Measurements from ENCODE around the gene PAPPA2.
"Not testable (repeated sequence)": the region's sequence is repeated elsewhere in the genome, so short reads cannot be mapped to it uniquely, and the experiment has no call there.

PAPPA2 gene

GRCh38 chr1:176462674-176463378 lies at the start of gene PAPPA2:
TSS of gene PAPPA2 (plus strand) at chr1:176463175. CDS start at chr1:176556323, 93,148 bp downstream.
- Mint-ChIP-seq H3K4me3 (no peak within 1 kb of the TSS), H3K36me3 (ENCODE audit: low read depth) (no peaks in the 10 kb centered on the region), H3K4me1 (ENCODE audit: low read depth) (no peaks in the 10 kb centered on the region), H3K27me3 (no peaks in the 10 kb centered on the region), H3K27ac (no peak within 1 kb of the TSS), H3K9me3 (peaks cover 22% of the 10 kb centered on the region)
- intact Hi-C loops (cut with micrococcal nuclease) = no loop called here

- intact Hi-C loops (cut with micrococcal nuclease) = no loop called here
- Mint-ChIP-seq H3K4me3 (no peak overlapping the region), H3K27me3 (no peaks in the 10 kb centered on the region), H3K27ac (no peak overlapping the region), H3K9me3 (peaks cover 13% of the 10 kb centered on the region), H3K36me3 (ENCODE audit: low read depth) (no peaks in the 10 kb centered on the region), H3K4me1 (ENCODE audit: low read depth) (no peaks in the 10 kb centered on the region)
These were observed 46.2 kb upstream of the PAPPA2 start for GRCh38 chr1:176416777-176417176.

GRCh38 chr1:176419608-176420007 lies 43.4 kb upstream of the PAPPA2 start:
- H3K4me1 Mint-ChIP-seq (ENCODE audit: low read depth); H3K27ac Mint-ChIP-seq: not testable (repeated sequence)

GRCh38 chr1:176434234-176434633 lies 28.7 kb upstream of the PAPPA2 start:
- Mint-ChIP-seq H3K4me3 (no peak overlapping the region), H3K4me1 (ENCODE audit: low read depth) (no peaks in the 10 kb centered on the region), H3K36me3 (ENCODE audit: low read depth) (no peaks in the 10 kb centered on the region), H3K27me3 (no peaks in the 10 kb centered on the region), H3K27ac (no peak overlapping the region), H3K9me3 (peaks cover 9% of the 10 kb centered on the region)
- intact Hi-C loops (cut with micrococcal nuclease) = no loop called here

More at GRCh38 chr1:176419608-176420007, 43.4 kb upstream of the PAPPA2 start:
- intact Hi-C loops (cut with micrococcal nuclease); H3K27me3 Mint-ChIP-seq; H3K36me3 Mint-ChIP-seq (ENCODE audit: low read depth); H3K4me3 Mint-ChIP-seq: not testable (repeated sequence)
- peaks cover 41% of the 10 kb centered on the region for H3K9me3 Mint-ChIP-seq

GRCh38 chr1:176436251-176436650 lies 26.7 kb upstream of the PAPPA2 start:
- Mint-ChIP-seq H3K36me3 (ENCODE audit: low read depth) (no peaks in the 10 kb centered on the region), H3K4me3 (no peak overlapping the region), H3K27ac (no peak overlapping the region), H3K27me3 (no peaks in the 10 kb centered on the region), H3K9me3 (no peaks in the 10 kb centered on the region), H3K4me1 (ENCODE audit: low read depth) (no peaks in the 10 kb centered on the region)
- intact Hi-C loops (cut with micrococcal nuclease) = no loop called here

GRCh38 chr1:176440176-176440575 lies 22.8 kb upstream of the PAPPA2 start:
- Mint-ChIP-seq H3K27ac (no peak overlapping the region), H3K9me3 (peaks cover 16% of the 10 kb centered on the region), H3K4me1 (ENCODE audit: low read depth) (no peaks in the 10 kb centered on the region), H3K4me3 (no peak overlapping the region), H3K36me3 (ENCODE audit: low read depth) (no peaks in the 10 kb centered on the region), H3K27me3 (no peaks in the 10 kb centered on the region)
- intact Hi-C loops (cut with micrococcal nuclease) = no loop called here

- no peak overlapping the region for H3K4me3 Mint-ChIP-seq
- no peaks in the 10 kb centered on the region for H3K36me3 Mint-ChIP-seq (ENCODE audit: low read depth)
- H3K27me3 Mint-ChIP-seq = no peaks in the 10 kb centered on the region
- intact Hi-C loops (cut with micrococcal nuclease) = no loop called here
- H3K4me1 Mint-ChIP-seq (ENCODE audit: low read depth) = no peaks in the 10 kb centered on the region
- peaks cover 16% of the 10 kb centered on the region for H3K9me3 Mint-ChIP-seq
- H3K27ac Mint-ChIP-seq = no peak overlapping the region
These were observed 18.7 kb upstream of the PAPPA2 start for GRCh38 chr1:176444286-176444685.

- no peaks in the 10 kb centered on the region for H3K27me3 Mint-ChIP-seq
- H3K9me3 Mint-ChIP-seq = peaks cover 16% of the 10 kb centered on the region
- H3K27ac Mint-ChIP-seq = no peak overlapping the region
- H3K4me1 Mint-ChIP-seq (ENCODE audit: low read depth) = no peaks in the 10 kb centered on the region
- intact Hi-C loops (cut with micrococcal nuclease) = no loop called here
- no peaks in the 10 kb centered on the region for H3K36me3 Mint-ChIP-seq (ENCODE audit: low read depth)
- no peak overlapping the region for H3K4me3 Mint-ChIP-seq
These were observed 17.6 kb upstream of the PAPPA2 start for GRCh38 chr1:176445402-176445801.

- intact Hi-C loops (cut with micrococcal nuclease) = no loop called here
- no peaks in the 10 kb centered on the region for H3K4me1 Mint-ChIP-seq (ENCODE audit: low read depth)
- no peaks in the 10 kb centered on the region for H3K27me3 Mint-ChIP-seq
- H3K27ac Mint-ChIP-seq = no peak overlapping the region
- no peak overlapping the region for H3K4me3 Mint-ChIP-seq
- H3K36me3 Mint-ChIP-seq (ENCODE audit: low read depth) = no peaks in the 10 kb centered on the region
- peaks cover 27% of the 10 kb centered on the region for H3K9me3 Mint-ChIP-seq
These were observed 14.6 kb upstream of the PAPPA2 start for GRCh38 chr1:176448340-176448739.

GRCh38 chr1:176450526-176450925 lies 12.4 kb upstream of the PAPPA2 start:
- Mint-ChIP-seq H3K36me3 (ENCODE audit: low read depth) (no peaks in the 10 kb centered on the region), H3K27ac (no peak overlapping the region), H3K9me3 (peaks cover 23% of the 10 kb centered on the region), H3K27me3 (no peaks in the 10 kb centered on the region), H3K4me3 (no peak overlapping the region), H3K4me1 (ENCODE audit: low read depth) (no peaks in the 10 kb centered on the region)
- intact Hi-C loops (cut with micrococcal nuclease) = no loop called here

GRCh38 chr1:176451741-176452140 lies 11.2 kb upstream of the PAPPA2 start:
- H3K27me3 Mint-ChIP-seq; H3K4me1 Mint-ChIP-seq (ENCODE audit: low read depth); H3K4me3 Mint-ChIP-seq; H3K36me3 Mint-ChIP-seq (ENCODE audit: low read depth); H3K27ac Mint-ChIP-seq; intact Hi-C loops (cut with micrococcal nuclease): not testable (repeated sequence)
- H3K9me3 Mint-ChIP-seq = peaks cover 23% of the 10 kb centered on the region

- no peak overlapping the region for H3K27ac Mint-ChIP-seq
- no peaks in the 10 kb centered on the region for H3K4me1 Mint-ChIP-seq (ENCODE audit: low read depth)
- H3K27me3 Mint-ChIP-seq = no peaks in the 10 kb centered on the region
- H3K36me3 Mint-ChIP-seq (ENCODE audit: low read depth) = no peaks in the 10 kb centered on the region
- peaks cover 50% of the 10 kb centered on the region for H3K9me3 Mint-ChIP-seq
- intact Hi-C loops (cut with micrococcal nuclease) = no loop called here
- H3K4me3 Mint-ChIP-seq = no peak overlapping the region
These were observed 6.2 kb upstream of the PAPPA2 start for GRCh38 chr1:176456795-176457194.

GRCh38 chr1:176460544-176461336 lies 2.2 kb upstream of the PAPPA2 start:
- no peak overlapping the region for H3K27ac Mint-ChIP-seq
- H3K27me3 Mint-ChIP-seq = no peaks in the 10 kb centered on the region
- no peak overlapping the region for H3K4me3 Mint-ChIP-seq
- no peaks in the 10 kb centered on the region for H3K4me1 Mint-ChIP-seq (ENCODE audit: low read depth)
- intact Hi-C loops (cut with micrococcal nuclease) = no loop called here
- peaks cover 31% of the 10 kb centered on the region for H3K9me3 Mint-ChIP-seq
- H3K36me3 Mint-ChIP-seq (ENCODE audit: low read depth) = no peaks in the 10 kb centered on the region

- no peaks in the 10 kb centered on the region for H3K36me3 Mint-ChIP-seq (ENCODE audit: low read depth)
- no peak overlapping the region for H3K4me3 Mint-ChIP-seq
- H3K9me3 Mint-ChIP-seq = peaks cover 31% of the 10 kb centered on the region
- intact Hi-C loops (cut with micrococcal nuclease) = no loop called here
- H3K4me1 Mint-ChIP-seq (ENCODE audit: low read depth) = no peaks in the 10 kb centered on the region
- H3K27ac Mint-ChIP-seq = no peak overlapping the region
- H3K27me3 Mint-ChIP-seq = no peaks in the 10 kb centered on the region
These were observed 1.4 kb upstream of the PAPPA2 start for GRCh38 chr1:176461576-176461975.

Data from dendritic cell treated with granulocyte-macrophage colony-stimulating factor and Interleukin-4, amounts not matched to agents 40 ng/mL and 50 ng/mL, for 4 days (primary cell).